Coronary artery (tissue), 2 donors: ENCODE measurements around the gene KAZALD1.

Experiments
- DNase-seq: peaks from one replicate; pipeline ENCODE4 v3.0.0-alpha.2; 2017; ENCODE audit warnings: low spot score
- H3K27ac ChIP-seq, 2 donors: fragments of 200-600 bp; sonication (generic); one replicate each; pipeline ENCODE4 v1.5.1; 2016 to 2019
- H3K4me3 ChIP-seq: fragments of 200-600 bp; sonication (generic); 2 replicates; pipeline ENCODE4 v1.5.1; 2016; ENCODE audit warnings: mild to moderate bottlenecking, moderate library complexity
- TF ChIP-seq, protein P1 (sequence below): fragments of 200-600 bp; sonication (generic); IDR thresholded peaks from one replicate; pipeline ENCODE4 v1.5.1; 2019; ENCODE audit warnings: antibody characterized with exemption

The KAZALD1 gene

DNA sequence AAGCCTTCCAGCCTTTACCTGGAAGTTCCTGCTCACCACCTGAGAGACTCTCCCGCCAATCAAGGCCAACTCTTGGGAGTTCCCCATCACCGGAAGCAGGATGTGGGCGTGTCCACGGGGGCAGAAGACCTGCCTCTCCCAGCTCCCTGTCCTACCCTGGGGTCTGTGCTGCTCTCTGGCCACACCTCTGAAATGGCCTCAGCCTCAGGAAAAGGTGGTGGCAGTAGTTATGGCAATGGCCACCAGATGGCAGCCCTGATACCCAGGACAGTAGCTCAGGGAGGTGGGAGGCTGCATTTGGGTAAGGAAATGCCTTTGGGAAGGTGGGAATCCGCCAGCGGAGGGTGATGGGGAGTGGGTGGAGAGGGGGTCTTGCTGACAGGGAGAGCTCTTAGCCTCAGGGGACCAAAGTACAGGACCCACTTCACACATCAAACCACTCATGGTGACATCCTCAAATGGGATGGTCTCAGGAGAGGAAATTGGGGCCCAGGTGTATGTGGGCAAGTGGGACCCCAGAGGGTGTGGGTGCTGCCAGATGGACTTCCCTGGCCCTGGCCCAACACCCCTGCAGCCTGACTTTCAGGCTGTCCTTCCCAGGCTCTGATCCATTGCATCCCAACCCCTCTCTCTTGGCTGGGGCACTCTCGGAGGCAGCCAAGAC lies 33.9 kb downstream of the KAZALD1 start:
- DNase-seq: no peak
- Histone ChIP-seq H3K27ac (no peak overlapping the region), H3K4me3 (no peak overlapping the region)
- TF ChIP-seq, protein P1, sequence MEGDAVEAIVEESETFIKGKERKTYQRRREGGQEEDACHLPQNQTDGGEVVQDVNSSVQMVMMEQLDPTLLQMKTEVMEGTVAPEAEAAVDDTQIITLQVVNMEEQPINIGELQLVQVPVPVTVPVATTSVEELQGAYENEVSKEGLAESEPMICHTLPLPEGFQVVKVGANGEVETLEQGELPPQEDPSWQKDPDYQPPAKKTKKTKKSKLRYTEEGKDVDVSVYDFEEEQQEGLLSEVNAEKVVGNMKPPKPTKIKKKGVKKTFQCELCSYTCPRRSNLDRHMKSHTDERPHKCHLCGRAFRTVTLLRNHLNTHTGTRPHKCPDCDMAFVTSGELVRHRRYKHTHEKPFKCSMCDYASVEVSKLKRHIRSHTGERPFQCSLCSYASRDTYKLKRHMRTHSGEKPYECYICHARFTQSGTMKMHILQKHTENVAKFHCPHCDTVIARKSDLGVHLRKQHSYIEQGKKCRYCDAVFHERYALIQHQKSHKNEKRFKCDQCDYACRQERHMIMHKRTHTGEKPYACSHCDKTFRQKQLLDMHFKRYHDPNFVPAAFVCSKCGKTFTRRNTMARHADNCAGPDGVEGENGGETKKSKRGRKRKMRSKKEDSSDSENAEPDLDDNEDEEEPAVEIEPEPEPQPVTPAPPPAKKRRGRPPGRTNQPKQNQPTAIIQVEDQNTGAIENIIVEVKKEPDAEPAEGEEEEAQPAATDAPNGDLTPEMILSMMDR: peak; percentile 60

DNA sequence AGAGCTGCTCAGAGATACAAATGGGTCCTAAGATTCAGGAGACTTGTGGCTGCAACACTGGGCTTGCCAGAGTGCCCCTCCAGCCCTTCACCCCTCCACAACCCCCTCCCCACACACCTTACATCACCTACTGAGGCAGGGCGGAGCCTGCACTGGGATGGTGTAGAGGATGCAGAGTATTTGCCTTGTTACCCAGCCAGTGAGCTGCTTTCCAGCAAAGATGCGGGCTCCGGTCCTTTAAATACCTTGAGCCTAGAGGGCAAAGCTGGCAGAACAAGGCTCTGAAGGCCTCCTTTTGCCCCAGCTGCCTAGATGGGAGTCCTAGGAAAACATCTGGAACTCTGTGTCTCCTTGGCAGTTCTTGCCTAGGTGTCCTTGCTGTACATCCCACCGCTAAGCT lies 34.6 kb downstream of the KAZALD1 start:
- TF ChIP-seq, protein P1: no peak
- Histone ChIP-seq H3K27ac (no peak overlapping the region), H3K4me3 (no peak overlapping the region)
- no peak for DNase-seq

DNA sequence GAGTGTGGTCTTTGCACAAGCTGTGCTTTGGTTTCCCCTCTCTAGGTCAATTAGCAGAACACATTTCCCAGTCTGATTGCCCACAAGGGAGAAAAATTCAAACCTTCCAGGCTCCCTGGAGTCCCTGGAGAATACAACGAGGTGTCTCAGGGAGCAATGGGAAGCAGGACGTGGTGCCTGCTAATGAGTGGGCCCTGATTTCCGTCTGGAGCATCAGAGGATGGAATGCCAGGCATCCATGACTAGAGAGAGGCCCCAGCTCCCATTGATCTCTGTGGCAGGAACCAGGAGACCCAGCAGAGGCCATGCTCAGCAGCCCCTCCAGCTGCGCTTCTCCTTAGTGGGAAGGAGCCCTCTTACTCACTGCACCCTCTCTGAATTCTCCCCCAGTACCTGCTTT lies 36.1 kb downstream of the KAZALD1 start:
- no peak for DNase-seq

DNA sequence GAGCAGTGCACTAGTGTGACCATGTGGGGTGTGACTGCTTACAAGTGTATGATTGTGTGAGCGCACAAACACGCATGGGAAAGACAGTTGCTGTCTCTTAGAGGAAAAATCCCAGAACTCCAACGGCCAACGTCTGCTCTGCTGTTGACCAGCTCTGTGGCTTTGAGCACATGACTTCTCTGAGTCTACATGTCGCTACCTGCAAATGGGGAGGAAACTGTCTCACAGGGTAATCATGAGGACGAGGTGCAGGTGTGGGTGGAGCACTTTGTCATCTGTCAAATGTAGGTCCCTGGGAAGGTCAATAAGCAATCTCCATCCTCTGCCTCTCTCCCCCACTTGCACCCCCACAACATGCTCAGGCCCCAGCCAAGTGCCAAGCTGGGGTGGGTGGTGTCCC lies 38.1 kb downstream of the KAZALD1 start:
- DNase-seq: no peak
- H3K27ac ChIP-seq: no peak overlapping the region
- no peak overlapping the region for H3K4me3 ChIP-seq
- TF ChIP-seq, protein P1: no peak

More for the DNA sequence above, 36.1 kb downstream of the KAZALD1 start:
- H3K27ac ChIP-seq: no peak overlapping the region
- TF ChIP-seq, protein P1: no peak
- H3K4me3 ChIP-seq: no peak overlapping the region

DNA sequence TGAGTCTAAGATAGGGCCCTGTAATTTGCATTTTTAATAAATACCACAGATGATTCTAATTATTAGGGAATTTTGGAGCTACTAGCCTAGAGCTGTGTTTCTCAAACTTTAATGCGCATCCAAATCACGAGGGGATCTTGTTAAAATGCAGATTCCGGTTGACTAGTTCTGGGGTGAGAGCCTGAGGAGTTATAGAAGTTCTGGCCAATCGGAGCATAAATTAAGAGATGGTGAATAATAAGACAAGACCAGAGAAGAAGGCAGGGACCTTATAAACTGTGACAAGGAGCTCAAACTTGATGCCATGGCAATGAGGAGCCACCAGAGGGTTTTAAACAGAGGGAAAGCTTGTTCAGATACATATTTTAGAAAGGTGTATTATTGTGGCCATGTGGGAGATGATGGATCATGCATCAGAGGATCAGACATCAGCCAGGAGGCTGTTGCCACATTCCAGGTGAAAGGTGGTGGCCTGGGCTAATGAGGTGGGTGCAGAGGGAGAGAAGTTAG lies 39.6 kb downstream of the KAZALD1 start:
- TF ChIP-seq, protein P1: no peak
- no peak for DNase-seq
- H3K4me3 ChIP-seq: no peak overlapping the region
- no peak overlapping the region for H3K27ac ChIP-seq

DNA sequence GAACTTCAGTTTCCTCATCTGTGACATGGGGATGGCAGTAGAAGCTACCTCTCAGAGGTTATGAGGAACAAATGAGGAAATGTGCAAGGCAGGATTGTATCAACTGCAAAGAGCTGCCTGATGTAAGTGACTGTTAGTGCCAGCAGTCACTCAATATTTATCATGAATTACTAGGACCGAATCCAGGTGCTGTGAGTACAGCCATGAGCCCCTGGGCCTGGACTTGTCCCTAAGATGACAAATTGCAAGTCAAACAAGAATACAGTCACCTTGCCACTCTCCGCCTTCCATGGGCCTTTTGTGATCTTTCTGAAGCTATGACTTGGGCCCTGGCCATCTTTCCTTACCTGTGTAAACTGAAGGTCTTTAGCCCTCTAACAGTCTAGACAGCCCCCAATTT lies 41.6 kb downstream of the KAZALD1 start:
- Histone ChIP-seq H3K4me3 (no peak overlapping the region), H3K27ac (no peak overlapping the region)
- TF ChIP-seq, protein P1: no peak
- no peak for DNase-seq

DNA sequence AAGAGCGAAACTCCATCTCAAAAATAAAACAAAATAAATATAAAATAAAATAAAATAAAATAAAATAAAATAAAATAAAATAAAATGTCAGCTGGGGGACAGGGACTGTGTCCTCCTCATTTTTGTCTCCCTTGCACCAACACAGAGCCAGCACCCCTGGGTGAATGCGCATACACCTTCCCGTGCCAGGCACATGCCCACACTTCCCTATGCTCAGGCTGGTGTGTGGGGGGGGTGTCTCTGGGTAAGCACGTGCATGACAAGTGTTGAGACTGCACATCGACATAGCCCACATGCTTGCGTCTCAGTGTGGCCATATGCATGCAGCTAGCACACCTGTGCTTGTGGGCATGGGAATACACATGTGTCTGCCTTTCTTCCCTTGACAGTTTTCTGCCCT lies 44.6 kb downstream of the KAZALD1 start:
- H3K27ac ChIP-seq: no peak overlapping the region
- no peak overlapping the region for H3K4me3 ChIP-seq
- DNase-seq: no peak
- TF ChIP-seq, protein P1: no peak
